SK-MEL-5 (cell line): ENCODE measurements around the gene UNC5A. TPM values are rescaled to one million over a fixed set of nuclear protein-coding genes. Genes with fewer than 3 reads are reported as not detected.
A peak's percentile ranks its signal among the peaks of the same experiment; 100 is the strongest.

Source experiments
- DNase-seq: peaks from one replicate; pipeline ENCODE4 v3.0.0-alpha.2; 2016; ENCODE audit warnings: low read depth, low spot score
- in situ Hi-C: cut with HindIII; loops from 2 replicates; pipeline ENCODE4 v1.10.0; 2016; ENCODE audit warnings: low sequenced_read_pairs, high pct_unique_total_duplicates, low pct_unique_long_range_greater_than_20kb
- polyA plus RNA-seq, 2 experiments: library from polyadenylated mRNA; depleted of rRNA; stranded (reverse); fragments of >200 nt; gene quantifications; 2 replicates each; pipeline ENCODE4 v1.2.3, GENCODE V29; 2015
- total RNA-seq: library from RNA; depleted of rRNA; stranded (reverse); fragments of >200 nt; shearing (Covaris generic); gene quantifications from 2 replicates; pipeline ENCODE4 v1.2.3, GENCODE V29; 2014; rRNA removed

Gene UNC5A
- 0.08 TPM in 1 of 2 replicates, not detected in the other for total RNA-seq
- 0.10 TPM in 1 of 2 replicates, not detected in the other for polyA plus RNA-seq (2015; cell fraction: cytosol; rRNA removed)
- not detected in 2 replicates for polyA plus RNA-seq (2015; cell fraction: nucleus; rRNA removed)

GRCh38 chr5:176810081-176810597 lies at the start of gene UNC5A:
Gene UNC5A, plus strand, starts transcription at chr5:176810559. Its CDS starts 192 bp downstream, at chr5:176810751.
- DNase-seq: peak; percentile 27
- in situ Hi-C loops: no loop called here

GRCh38 chr5:176761755-176762154 lies 48.6 kb upstream of the UNC5A start:
- DNase-seq: no peak
- in situ Hi-C loops: no loop called here

DNA sequence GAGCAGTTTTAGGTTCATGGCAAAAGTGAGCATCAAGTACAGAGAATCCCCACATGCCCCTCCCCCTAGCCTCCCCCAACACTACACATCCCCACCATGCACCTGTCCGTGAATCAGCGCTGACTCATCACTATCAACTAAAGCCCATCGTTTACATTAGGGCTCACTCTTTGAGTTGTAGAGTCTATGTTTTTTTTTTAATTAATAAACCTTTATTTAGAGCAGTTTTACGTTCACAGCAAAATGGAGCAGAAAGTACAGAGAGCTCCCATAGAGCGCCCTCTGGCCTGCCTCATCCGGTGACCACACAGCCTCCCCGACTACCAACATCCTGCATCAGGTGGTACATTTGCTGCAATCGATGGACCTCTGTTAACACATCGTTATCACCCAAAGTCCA lies 47.9 kb upstream of the UNC5A start:
- in situ Hi-C loops: no loop called here
- no peak for DNase-seq

DNA sequence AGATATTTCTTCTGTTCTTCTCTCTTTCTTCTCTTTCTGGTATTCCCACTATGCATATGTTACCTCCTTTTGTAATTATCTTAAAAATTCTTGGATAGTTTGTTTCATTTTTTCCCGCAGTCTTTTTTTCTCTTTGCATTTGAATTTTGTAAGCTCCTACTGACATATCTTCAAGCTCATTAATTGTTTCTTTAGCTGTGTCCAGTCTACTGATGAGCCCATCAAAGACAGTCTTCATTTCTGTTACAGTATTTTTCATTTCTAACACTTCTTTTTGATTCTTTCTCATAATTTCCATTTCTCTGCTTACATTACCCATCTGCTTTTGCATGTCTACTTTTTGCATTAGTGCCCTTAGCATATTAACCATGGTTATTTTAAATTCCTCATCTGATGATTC lies 44.7 kb upstream of the UNC5A start:
- in situ Hi-C loops: no loop called here

DNA sequence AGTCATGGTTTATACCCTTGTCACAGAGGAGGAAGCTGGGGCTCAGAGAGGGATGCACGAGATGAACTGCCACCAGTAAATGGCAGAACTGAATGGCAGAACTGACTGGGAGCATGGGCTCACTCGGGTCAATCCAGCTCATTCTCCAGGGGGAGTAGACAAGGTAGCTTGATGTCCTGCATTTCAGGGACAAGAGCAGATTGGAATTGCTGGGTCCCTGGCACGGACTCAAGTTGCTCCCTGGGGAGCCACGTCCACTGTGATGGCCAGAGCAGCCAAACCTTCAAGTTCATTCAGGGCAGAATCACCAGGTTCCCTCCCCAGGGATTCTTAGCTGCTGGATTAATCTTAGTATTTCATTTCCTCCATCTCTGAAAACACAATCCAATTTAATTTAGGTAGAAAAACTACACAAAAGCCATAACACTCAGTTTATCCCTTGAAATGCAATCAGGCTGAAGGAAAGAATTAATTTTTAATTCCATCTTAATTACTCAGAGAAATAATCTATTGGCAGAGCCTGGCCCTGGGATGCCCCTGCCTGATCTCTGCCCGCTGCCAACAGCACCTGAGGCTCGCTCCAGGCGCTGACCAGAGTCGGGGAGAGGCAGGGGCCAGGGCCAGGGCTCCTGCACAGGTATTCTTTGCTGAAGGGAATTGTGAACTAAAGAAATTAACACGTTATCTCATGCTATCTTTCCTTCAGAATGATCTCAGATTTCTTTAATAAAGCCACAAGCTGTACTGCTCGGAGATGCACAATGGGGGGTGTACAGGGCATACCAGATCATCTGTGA lies 42.0 kb upstream of the UNC5A start:
- in situ Hi-C loops: no loop called here
- no peak for DNase-seq

More for the DNA sequence above, 44.7 kb upstream of the UNC5A start:
- DNase-seq: no peak

- DNase-seq: no peak
- in situ Hi-C loops: no loop called here
Observed at GRCh38 chr5:176769911-176770310, 40.4 kb upstream of the UNC5A start.

DNA sequence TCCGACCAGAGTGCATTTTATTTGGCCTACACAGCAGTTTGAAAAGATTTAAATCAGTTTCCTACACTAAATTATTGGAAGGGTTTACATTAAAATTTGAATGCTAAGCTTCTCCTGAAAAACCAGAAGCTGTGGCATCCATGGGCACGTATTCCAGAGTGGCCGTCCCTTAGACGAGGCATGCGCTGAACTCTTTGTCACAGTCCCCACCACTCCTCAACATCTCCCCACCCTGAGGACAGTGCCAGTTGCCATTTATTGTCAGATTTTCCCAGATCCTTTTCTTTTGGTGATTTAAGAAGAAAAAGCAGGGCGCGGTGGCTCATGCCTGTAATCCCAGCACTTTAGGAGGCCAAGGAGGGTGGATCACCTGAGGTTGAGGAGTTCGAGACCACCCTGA lies 39.9 kb upstream of the UNC5A start:
- in situ Hi-C loops: no loop called here
- DNase-seq: no peak

DNA sequence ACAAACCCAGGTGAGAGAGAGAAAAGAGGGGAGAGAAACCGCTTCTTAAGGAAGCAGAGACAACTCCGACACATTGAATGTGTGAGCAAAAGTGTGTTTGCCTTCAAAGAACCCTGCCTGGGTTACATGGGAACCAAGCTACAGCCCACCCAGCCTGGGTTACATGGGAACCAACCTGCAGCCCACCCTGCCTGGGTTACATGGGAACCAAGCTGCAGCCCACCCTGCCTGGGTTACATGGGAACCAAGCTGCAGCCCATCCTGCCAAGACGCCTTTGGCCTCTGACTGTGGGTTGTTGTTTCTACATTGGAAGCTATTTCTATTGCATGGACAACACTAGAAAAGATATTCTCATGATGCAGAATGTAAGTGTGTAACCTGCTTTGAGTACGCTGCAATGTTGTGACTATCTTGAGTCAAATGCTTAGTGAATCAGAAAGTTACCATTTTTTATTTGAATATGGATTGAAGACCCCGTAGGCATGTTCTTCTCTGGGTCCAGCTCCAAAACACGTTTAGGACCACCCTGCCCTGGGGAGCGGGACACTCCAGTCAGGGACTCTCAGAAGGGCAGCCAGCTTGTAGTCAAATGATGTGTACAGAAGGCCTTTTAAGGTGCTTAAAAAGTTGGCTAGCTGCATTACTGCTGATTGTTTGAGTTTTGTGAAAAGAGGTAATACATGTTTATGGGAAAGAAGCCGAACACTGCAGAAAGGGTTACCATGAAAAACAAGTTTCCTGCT lies 39.1 kb upstream of the UNC5A start:
- in situ Hi-C loops: no loop called here
- no peak for DNase-seq

- in situ Hi-C loops: no loop called here
- DNase-seq: no peak
Observed at GRCh38 chr5:176772271-176773210, 37.8 kb upstream of the UNC5A start.

GRCh38 chr5:176773408-176774035 lies 36.8 kb upstream of the UNC5A start:
- in situ Hi-C loops: no loop called here
- DNase-seq: no peak

GRCh38 chr5:176774216-176775171 lies 35.9 kb upstream of the UNC5A start:
- DNase-seq: no peak
- in situ Hi-C loops: no loop called here

- in situ Hi-C loops: no loop called here
- no peak for DNase-seq
Observed at GRCh38 chr5:176775409-176775808, 35.0 kb upstream of the UNC5A start.

DNA sequence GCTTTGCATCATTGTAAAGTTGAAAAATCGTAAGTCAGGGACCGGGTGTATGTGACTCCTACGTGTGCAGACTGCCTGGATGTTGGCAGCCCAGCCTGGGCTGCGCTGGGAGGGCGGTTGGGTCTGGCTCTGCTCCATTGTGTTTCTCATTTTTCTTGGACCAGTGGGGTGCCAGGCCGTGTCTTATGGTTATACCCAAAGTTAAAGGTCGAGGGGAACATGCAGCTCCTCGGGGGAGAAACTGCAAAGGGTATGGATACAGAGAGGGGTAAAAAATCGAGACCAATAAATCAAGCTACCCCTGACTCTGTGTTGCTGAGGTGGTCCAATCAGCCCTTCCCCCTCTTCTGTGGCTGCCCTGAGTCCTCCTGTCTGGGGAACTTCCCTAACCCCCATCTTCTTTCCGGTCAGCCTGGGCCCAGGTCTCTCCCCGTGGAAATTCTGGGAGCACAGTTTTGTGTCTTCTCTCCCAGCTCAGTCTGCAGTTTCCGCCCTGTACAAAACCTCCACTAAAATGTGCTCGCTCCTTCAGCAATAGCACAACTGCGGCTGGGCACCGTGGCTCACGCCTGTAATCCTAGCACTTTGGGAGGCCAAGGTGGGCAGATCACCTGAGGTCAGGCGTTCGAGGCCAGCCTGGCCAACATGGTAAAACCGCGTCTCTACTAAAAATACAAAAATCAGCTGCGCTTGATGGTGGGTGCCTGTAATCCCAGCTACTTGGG lies 34.1 kb upstream of the UNC5A start:
- in situ Hi-C loops: no loop called here
- DNase-seq: no peak

DNA sequence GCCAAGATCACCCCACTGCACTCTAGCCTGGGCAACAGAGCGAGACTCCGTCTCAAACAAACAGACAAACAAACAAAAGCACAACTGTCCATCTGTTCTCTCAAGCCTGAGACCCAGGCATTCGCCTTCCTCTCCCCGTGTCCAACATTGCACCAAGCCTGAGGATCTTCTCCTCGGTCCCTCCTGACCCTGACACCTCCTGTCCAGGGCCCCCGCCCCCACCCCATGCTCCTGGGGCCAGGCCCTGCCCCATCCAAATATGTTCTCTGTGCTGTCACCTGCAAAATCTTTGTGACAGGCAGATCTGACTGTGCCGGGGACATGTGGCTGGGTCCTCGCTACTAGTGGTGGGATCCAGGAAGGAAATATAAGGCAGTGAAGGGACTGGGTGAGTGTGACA lies 33.4 kb upstream of the UNC5A start:
- in situ Hi-C loops: no loop called here
- no peak for DNase-seq

GRCh38 chr5:176778921-176779465 lies 31.4 kb upstream of the UNC5A start:
- DNase-seq: no peak
- in situ Hi-C loops: no loop called here
